Measurements from ENCODE around the gene ZSCAN20. TPM values are rescaled to one million over a fixed set of nuclear protein-coding genes. Genes with fewer than 3 reads are reported as not detected.

ZSCAN20 gene
- total RNA-seq, result 1 to 10 TPM; 4.9 to 7.3 (median 6.2) TPM

GRCh38 chr1:33472269-33472980 is at the start of gene ZSCAN20:
Gene ZSCAN20 (plus strand): TSS chr1:33472645. CDS start chr1:33479289, 6,644 bp downstream.
- no peak for TF ChIP-seq CTCF (IDR thresholded peaks at IDR 0.05; ENCODE audit: low read depth)

- no peak for TF ChIP-seq CTCF (IDR thresholded peaks at IDR 0.05; ENCODE audit: low read depth)
These were observed 48.2 kb upstream of the ZSCAN20 start for GRCh38 chr1:33424205-33424604.

- no peak for TF ChIP-seq CTCF (IDR thresholded peaks at IDR 0.05; ENCODE audit: low read depth)
These were observed 47.8 kb upstream of the ZSCAN20 start for GRCh38 chr1:33424610-33425009.

GRCh38 chr1:33425900-33426299 is 46.5 kb upstream of the ZSCAN20 start:
- no peak for TF ChIP-seq CTCF (IDR thresholded peaks at IDR 0.05; ENCODE audit: low read depth)

DNA sequence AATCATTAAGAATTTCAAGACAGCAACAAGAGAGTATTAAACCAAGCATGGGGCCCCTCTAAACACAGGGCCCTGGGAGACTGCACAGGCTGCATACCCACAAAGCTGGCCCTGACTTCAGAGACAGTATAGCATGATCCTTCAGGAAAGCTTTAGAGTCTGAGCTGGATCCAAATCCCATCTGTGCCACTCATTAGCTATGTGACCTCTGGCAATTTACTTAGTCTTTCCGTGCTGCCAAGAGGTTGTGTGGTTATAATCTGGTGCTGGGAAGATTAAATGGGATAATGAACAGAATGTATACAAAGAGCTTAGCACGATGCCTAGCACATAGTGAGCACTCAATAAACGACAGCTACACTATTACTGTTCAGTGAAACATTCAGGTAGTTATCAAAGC is 45.5 kb upstream of the ZSCAN20 start:
- no peak for TF ChIP-seq CTCF (IDR thresholded peaks at IDR 0.05; ENCODE audit: low read depth)

GRCh38 chr1:33428661-33429060 is 43.8 kb upstream of the ZSCAN20 start:
- TF ChIP-seq CTCF (IDR thresholded peaks at IDR 0.05; ENCODE audit: low read depth), result no peak

- TF ChIP-seq CTCF (IDR thresholded peaks at IDR 0.05; ENCODE audit: low read depth), result no peak
These were observed 43.1 kb upstream of the ZSCAN20 start for GRCh38 chr1:33429332-33429731.
